Activated CD8-positive, alpha-beta T cell treated with anti-CD3 and anti-CD28 coated beads for 36 hours (primary cell): ENCODE measurements around the gene ZNF385C. TPM values are rescaled to one million over a fixed set of nuclear protein-coding genes. Genes with fewer than 3 reads are reported as not detected.

Source experiments
- ATAC-seq: fragments of 200-7000 bp; cut with Tn5 transposase; one replicate; pipeline ENCODE4 v1.10.0; 2021; ENCODE audit warnings: mild to moderate bottlenecking, moderate library complexity
- CTCF ChIA-PET: fragments of 350-600 bp; sonication (Branson Sonifier 250); formaldehyde crosslinking; loops from one replicate; lab custom pipeline; 2021; ENCODE audit warnings: antibody characterized with exemption; lab: Charles Lee
- POLR2A ChIA-PET: fragments of 350-600 bp; sonication (Branson Sonifier 250); formaldehyde crosslinking; loops from one replicate; lab custom pipeline; 2021; ENCODE audit warnings: antibody characterized with exemption; lab: Charles Lee
- DNase-seq: peaks from one replicate; pipeline ENCODE4 v3.0.0-alpha.2; 2020
- H3K27ac Mint-ChIP-seq: one replicate; pipeline ENCODE4 v1.8.0; 2021; ENCODE audit warnings: mild to moderate bottlenecking, mixed read lengths
- H3K27me3 Mint-ChIP-seq: one replicate; pipeline ENCODE4 v1.8.0; 2021; ENCODE audit warnings: mixed read lengths
- H3K36me3 Mint-ChIP-seq: one replicate; pipeline ENCODE4 v1.8.0; 2021; ENCODE audit warnings: low read depth, mixed read lengths
- H3K4me1 Mint-ChIP-seq: one replicate; pipeline ENCODE4 v1.8.0; 2021; ENCODE audit warnings: low read depth, mixed read lengths
- H3K4me3 Mint-ChIP-seq: one replicate; pipeline ENCODE4 v1.8.0; 2021; ENCODE audit warnings: mild to moderate bottlenecking, moderate library complexity, mixed read lengths
- H3K9me3 Mint-ChIP-seq: one replicate; pipeline ENCODE4 v1.8.0; 2021; ENCODE audit warnings: mixed read lengths
- intact Hi-C: fragments of 100-400 bp; cut with micrococcal nuclease; formaldehyde crosslinking; loops from one replicate; pipeline ENCODE4 v1.10.0; 2022
- total RNA-seq, 2 experiments: library from RNA; stranded (reverse); gene quantifications; one replicate each; pipeline ENCODE4 v1.2.3, GENCODE V29; 2021
- TF ChIP-seq, protein P1 (sequence below): fragments of 200-600 bp; IDR thresholded peaks from one replicate; pipeline ENCODE4 v1.8.0; 2022; ENCODE audit warnings: antibody characterized with exemption, mild to moderate bottlenecking

The ZNF385C gene
- total RNA-seq, 2 experiments from 2014 or later: 1.3 TPM

DNA sequence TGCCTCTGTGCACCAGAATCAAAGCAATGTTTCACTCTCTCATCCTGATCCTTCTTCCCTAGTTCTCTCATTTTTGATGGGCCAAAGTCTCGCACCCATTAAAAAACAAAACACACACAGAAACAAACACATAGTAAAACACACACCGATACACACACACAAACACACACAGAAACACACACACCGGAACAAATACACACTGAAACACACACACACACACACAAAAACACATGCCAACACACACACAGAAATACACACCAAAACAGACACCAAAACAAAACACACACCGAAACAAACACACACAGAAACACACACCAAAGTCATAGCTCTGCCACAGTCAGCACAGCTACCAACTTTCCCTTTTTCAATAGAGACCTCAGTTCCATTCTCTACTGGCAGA, 33.0 kb upstream of the ZNF385C start:
- TF ChIP-seq, protein P1, sequence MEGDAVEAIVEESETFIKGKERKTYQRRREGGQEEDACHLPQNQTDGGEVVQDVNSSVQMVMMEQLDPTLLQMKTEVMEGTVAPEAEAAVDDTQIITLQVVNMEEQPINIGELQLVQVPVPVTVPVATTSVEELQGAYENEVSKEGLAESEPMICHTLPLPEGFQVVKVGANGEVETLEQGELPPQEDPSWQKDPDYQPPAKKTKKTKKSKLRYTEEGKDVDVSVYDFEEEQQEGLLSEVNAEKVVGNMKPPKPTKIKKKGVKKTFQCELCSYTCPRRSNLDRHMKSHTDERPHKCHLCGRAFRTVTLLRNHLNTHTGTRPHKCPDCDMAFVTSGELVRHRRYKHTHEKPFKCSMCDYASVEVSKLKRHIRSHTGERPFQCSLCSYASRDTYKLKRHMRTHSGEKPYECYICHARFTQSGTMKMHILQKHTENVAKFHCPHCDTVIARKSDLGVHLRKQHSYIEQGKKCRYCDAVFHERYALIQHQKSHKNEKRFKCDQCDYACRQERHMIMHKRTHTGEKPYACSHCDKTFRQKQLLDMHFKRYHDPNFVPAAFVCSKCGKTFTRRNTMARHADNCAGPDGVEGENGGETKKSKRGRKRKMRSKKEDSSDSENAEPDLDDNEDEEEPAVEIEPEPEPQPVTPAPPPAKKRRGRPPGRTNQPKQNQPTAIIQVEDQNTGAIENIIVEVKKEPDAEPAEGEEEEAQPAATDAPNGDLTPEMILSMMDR: no peak
- H3K9me3 Mint-ChIP-seq: no peaks in the 10 kb centered on the region
- peaks cover 52% of the 10 kb centered on the region for H3K4me1 Mint-ChIP-seq
- H3K27me3 Mint-ChIP-seq: no peaks in the 10 kb centered on the region
- H3K36me3 Mint-ChIP-seq: peaks cover 26% of the 10 kb centered on the region
- H3K27ac Mint-ChIP-seq: peak overlapping the region; percentile 68
- ChIA-PET POLR2A (interaction anchor here (0.6 to 5.6 kb wide), 3 partner anchors 10 to 22 kb away, joined by 3 to 24 read pairs (median 3); partner anchors contain the start of genes HSPB9 and KAT2A), CTCF (interaction anchor here (0.8 to 2.9 kb wide), 6 partner anchors 9 to 297 kb away, joined by 3 to 15 read pairs (median 4); no protein-coding TSS in a partner anchor)
- intact Hi-C loops: no loop called here
- ATAC-seq: no peak
- H3K4me3 Mint-ChIP-seq: no peak overlapping the region
- no peak for DNase-seq

- H3K36me3 Mint-ChIP-seq: peaks cover 32% of the 10 kb centered on the region
- intact Hi-C loops: no loop called here
- TF ChIP-seq, protein P1: no peak
- peak overlapping the region; percentile 49 for H3K27ac Mint-ChIP-seq
- H3K4me3 Mint-ChIP-seq: no peak overlapping the region
- no peaks in the 10 kb centered on the region for H3K9me3 Mint-ChIP-seq
- ChIA-PET CTCF (interaction anchor here (0.8 to 2.9 kb wide), 9 partner anchors 10 to 298 kb away, joined by 3 to 15 read pairs (median 3); no protein-coding TSS in a partner anchor), POLR2A (interaction anchor here (0.6 to 5.6 kb wide), 5 partner anchors 9 to 117 kb away, joined by 3 to 24 read pairs (median 3); partner anchors contain the start of genes HSPB9 and KAT2A)
- no peak for ATAC-seq
- no peak for DNase-seq
- H3K27me3 Mint-ChIP-seq: no peaks in the 10 kb centered on the region
- peaks cover 44% of the 10 kb centered on the region for H3K4me1 Mint-ChIP-seq
Observed at GRCh38 chr17:42130310-42130936, 32.1 kb upstream of the ZNF385C start.

GRCh38 chr17:42129109-42129837, 31.0 kb upstream of the ZNF385C start:
- Mint-ChIP-seq H3K9me3 (no peaks in the 10 kb centered on the region), H3K27ac (peak overlapping the region; percentile 80), H3K27me3 (no peaks in the 10 kb centered on the region), H3K36me3 (peaks cover 32% of the 10 kb centered on the region), H3K4me1 (peaks cover 38% of the 10 kb centered on the region), H3K4me3 (no peak overlapping the region)
- DNase-seq: no peak
- intact Hi-C loops: no loop called here
- ChIA-PET POLR2A (interaction anchor here (1.2 to 5.6 kb wide), 2 partner anchors 8 to 13 kb away, joined by 4 to 24 read pairs; partner anchors contain the start of genes HSPB9 and KAT2A), CTCF (interaction anchor here (0.9 to 2.9 kb wide), 5 partner anchors 10 to 167 kb away, joined by 3 to 15 read pairs (median 3); no protein-coding TSS in a partner anchor)
- TF ChIP-seq, protein P1: no peak
- no peak for ATAC-seq

DNA sequence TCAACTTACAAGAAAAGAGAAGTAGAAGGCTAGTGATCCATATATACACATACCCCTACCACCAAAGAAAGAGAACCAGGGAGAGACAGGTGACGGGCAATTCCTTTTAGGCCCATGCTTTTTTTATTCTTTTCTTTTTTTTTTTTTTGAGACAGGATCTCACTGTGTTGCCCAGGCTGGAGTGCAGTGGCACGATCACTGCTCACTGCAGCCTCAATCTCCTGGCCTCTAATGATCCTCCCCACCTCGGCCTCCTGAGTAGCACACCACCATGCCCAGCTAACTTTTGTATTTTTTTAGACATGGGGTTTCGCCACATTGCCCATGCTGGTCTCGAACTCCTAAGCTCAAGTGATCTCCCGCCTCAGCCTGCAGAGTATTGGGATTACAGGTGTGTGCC, 29.1 kb upstream of the ZNF385C start:
- CTCF ChIA-PET: interaction anchor here (1.8 kb wide), 1 partner anchor 26 kb away, joined by 5 read pairs; no protein-coding TSS in a partner anchor
- TF ChIP-seq, protein P1: no peak
- peaks cover 20% of the 10 kb centered on the region for H3K4me1 Mint-ChIP-seq
- H3K27me3 Mint-ChIP-seq: no peaks in the 10 kb centered on the region
- POLR2A ChIA-PET: no interaction called here
- H3K36me3 Mint-ChIP-seq: peaks cover 29% of the 10 kb centered on the region
- no peaks in the 10 kb centered on the region for H3K9me3 Mint-ChIP-seq
- no peak overlapping the region for H3K4me3 Mint-ChIP-seq
- DNase-seq (no peak), ATAC-seq (no peak)
- intact Hi-C loops: no loop called here
- peak overlapping the region; percentile 12 for H3K27ac Mint-ChIP-seq
